AG04450 (cell line): ENCODE measurements around the gene CLDN34. TPM values are rescaled to one million over a fixed set of nuclear protein-coding genes. Genes with fewer than 3 reads are reported as not detected.

ENCODE experiments used
- CTCF ChIA-PET: fragments of 300-600, 350-600 bp; formaldehyde crosslinking; extraction: SDS; loops from one replicate; lab custom pipeline; 2022; ENCODE audit warnings: antibody characterized with exemption, inconsistent platforms; lab: Charles Lee
- POLR2A ChIA-PET: fragments of 350-600 bp; formaldehyde crosslinking; extraction: SDS; loops from one replicate; lab custom pipeline; 2021; ENCODE audit warnings: antibody characterized with exemption, inconsistent platforms; lab: Yijun Ruan, JAX
- DNase-seq: peaks from one replicate; pipeline ENCODE4 v3.0.0-alpha.2; 2011; ENCODE audit warnings: low read depth, low spot score
- H3K27ac ChIP-seq: one replicate; pipeline ENCODE4 v1.5.1; 2012; ENCODE audit warnings: low read depth, low read length, control low read depth
- H3K27me3 ChIP-seq: one replicate; pipeline ENCODE4 v1.6.0; 2012; ENCODE audit warnings: low read length; ENCODE audit not compliant: control insufficient read depth, insufficient read depth
- H3K4me3 ChIP-seq: 2 replicates; pipeline ENCODE4 v1.5.1; 2011; ENCODE audit warnings: mild to moderate bottlenecking, low read depth, low read length, control low read depth
- H3K9me3 ChIP-seq: 2 replicates; pipeline ENCODE4 v1.5.1; 2012; ENCODE audit warnings: low read length; ENCODE audit not compliant: control insufficient read depth, insufficient read depth
- CTCF ChIP-seq: IDR thresholded peaks from 2 replicates; pipeline ENCODE4 v1.5.1; 2011; ENCODE audit warnings: low read depth, low read length, control low read depth, inconsistent platforms
- polyA minus RNA-seq: library from RNA; depleted of rRNA, polyadenylated mRNA; stranded (reverse); fragments of >200 nt; gene quantifications from 2 replicates; pipeline ENCODE4 v1.2.3, GENCODE V29; 2011; rRNA and poly(A)+ RNA removed
- polyA plus RNA-seq: library from polyadenylated mRNA; depleted of rRNA; stranded (reverse); fragments of >200 nt; gene quantifications from 2 replicates; pipeline ENCODE4 v1.2.3, GENCODE V29; 2011; rRNA removed

Gene CLDN34
- polyA plus RNA-seq (0.11 and 0.12 TPM in 2 replicates), polyA minus RNA-seq (0.23 TPM in 1 of 2 replicates, not detected in the other)

DNA sequence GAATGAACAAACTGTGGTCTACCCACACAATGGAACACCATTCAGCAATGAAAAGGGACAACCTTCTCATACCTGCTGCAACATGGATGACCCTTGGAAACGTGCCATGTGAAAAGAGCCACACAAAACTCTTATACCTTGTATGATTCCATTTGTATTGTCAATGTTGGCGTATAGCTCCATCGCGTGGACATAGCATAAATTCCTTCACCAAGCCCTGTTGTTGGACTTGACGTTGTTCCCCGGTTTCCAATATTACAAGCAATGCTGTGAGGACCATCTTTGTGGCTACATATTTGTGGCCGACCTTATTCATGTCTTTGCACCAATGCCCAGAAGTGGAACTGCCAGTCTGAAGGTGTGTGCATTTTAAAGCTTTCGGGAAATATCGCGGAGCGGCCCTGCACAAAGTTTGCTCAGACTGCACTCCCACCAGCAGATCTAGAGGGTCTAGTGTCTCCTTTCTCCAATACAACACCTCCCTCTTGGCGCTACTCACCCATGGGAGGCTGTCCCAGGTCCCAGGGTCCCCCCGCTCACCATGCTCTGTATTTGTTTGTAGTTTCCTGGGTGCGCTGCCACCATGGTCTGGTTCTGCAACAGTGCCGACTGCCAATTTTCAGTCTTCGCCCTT lies at the start of gene CLDN34:
CLDN34 (plus strand) TSS at position 584 of the 634 bp plus-strand sequence; CDS start at position 584, 0 bp downstream.
- CTCF ChIA-PET = interaction anchor here (0.6 kb wide), 1 partner anchor 83 kb away, joined by 5 read pairs; no protein-coding TSS in a partner anchor
- POLR2A ChIA-PET = no interaction called here
- no peak for TF ChIP-seq CTCF
- Histone ChIP-seq H3K27ac (no peak within 1 kb of the TSS), H3K4me3 (no peak within 1 kb of the TSS), H3K9me3 (no peaks in the 10 kb centered on the region), H3K27me3 (no peaks in the 10 kb centered on the region)
- DNase-seq = no peak

DNA sequence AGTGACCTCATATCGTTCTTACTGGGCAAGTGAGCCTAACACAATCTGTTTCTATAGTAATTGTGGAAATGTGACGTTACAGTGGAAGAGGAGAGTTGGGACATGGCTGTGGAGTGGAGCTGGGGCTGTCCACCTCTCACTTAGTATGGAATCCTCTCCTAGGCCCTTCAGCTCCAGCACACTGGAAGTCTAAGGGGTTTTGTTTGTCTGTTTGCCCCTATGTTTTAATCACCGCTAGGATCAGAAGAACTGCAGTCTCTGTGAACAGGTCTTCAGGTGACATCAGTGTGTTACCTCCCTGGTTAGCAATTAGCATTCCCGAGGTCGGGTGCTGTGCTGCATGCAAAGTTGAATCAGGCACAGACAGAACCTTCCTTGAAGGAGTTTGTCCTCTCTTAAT lies 49.3 kb upstream of the CLDN34 start:
- POLR2A ChIA-PET = no interaction called here
- TF ChIP-seq CTCF = no peak

DNA sequence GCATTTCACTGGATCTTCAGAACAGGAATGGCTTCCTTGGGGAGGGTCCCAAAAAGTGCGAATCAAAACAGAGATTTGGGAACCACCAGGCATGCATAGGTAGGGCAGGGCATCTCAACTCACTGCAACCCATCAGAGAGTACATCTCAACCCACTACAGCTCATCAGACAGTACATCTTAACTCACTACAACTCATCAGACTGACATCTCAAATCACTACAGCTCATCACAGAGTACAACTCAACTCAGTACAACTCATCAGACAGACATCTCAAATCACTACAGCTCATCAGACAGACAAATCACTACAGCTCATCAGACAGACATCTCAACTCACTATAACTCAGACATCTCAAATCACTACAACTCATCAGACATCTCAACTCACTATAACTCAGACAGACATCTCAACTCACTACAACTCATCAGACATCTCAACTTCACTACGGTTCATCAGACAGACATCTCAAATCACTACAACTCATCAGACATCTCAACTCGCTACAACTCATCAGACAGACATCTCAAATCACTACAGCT lies 47.5 kb upstream of the CLDN34 start:
- H3K27me3 ChIP-seq = no peaks in the 10 kb centered on the region
- CTCF ChIA-PET = interaction anchor here (0.6 kb wide), 2 partner anchors 35 to 962 kb away, joined by 3 to 5 read pairs; no protein-coding TSS in a partner anchor
- H3K9me3 ChIP-seq = no peaks in the 10 kb centered on the region
- no peak overlapping the region for H3K27ac ChIP-seq
- POLR2A ChIA-PET = no interaction called here
- H3K4me3 ChIP-seq = no peak overlapping the region
- no peak for DNase-seq
- no peak for TF ChIP-seq CTCF

More for the DNA sequence above, 49.3 kb upstream of the CLDN34 start:
- Histone ChIP-seq H3K27me3 (no peaks in the 10 kb centered on the region), H3K27ac (no peak overlapping the region), H3K9me3 (no peaks in the 10 kb centered on the region), H3K4me3 (no peak overlapping the region)
- CTCF ChIA-PET = no interaction called here
- DNase-seq = no peak

DNA sequence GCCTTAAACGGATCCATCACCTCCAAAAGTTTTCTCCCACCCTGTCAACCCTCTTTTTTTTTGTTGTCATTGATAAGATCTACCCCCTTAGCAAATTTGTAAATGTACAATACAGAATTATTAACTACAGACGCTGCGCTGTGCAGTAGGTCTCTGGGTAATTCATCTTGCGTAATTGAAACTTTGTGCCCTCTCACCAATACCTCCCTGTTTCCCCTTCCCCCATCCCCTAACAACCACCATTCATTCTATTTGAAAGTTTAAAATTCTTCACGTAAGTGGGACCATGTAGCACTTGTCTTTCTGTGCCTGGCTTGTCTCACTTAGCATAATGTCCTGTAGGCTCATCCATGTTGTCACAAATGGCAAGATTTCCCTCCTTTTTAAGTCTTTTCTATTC lies 45.8 kb upstream of the CLDN34 start:
- no peak overlapping the region for H3K4me3 ChIP-seq
- POLR2A ChIA-PET = no interaction called here
- DNase-seq = no peak
- no peak for TF ChIP-seq CTCF
- no peaks in the 10 kb centered on the region for H3K9me3 ChIP-seq
- CTCF ChIA-PET = no interaction called here
- no peaks in the 10 kb centered on the region for H3K27me3 ChIP-seq
- no peak overlapping the region for H3K27ac ChIP-seq

DNA sequence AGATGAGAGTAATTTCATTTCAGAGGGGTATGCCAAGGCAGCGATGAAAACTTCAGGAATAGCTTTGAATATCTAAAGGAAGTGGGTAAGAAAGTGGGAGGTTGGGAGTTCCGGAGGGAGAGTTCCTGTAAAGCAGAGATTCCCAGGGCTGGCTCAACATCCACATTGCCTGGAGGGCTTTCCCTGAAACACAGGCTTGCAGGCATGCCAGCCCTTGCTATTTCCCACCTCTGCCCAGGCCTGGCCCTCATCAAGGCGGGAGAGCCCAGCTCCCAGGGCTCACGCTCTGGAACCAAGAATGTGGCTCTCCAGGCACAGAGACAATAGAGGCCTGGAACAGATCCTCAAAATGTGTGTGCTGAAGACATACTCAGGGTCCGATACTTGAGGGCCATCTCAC lies 43.8 kb upstream of the CLDN34 start:
- DNase-seq = no peak
- ChIA-PET CTCF (no interaction called here), POLR2A (no interaction called here)
- Histone ChIP-seq H3K9me3 (no peaks in the 10 kb centered on the region), H3K27me3 (no peaks in the 10 kb centered on the region), H3K4me3 (no peak overlapping the region), H3K27ac (no peak overlapping the region)
- TF ChIP-seq CTCF = no peak
